Heart left ventricle (tissue), 16 donors: ENCODE data around the gene PIMREG. TPM values are rescaled to one million over a fixed set of nuclear protein-coding genes. Genes with fewer than 3 reads are reported as not detected.
A peak's percentile ranks its signal among the peaks of the same experiment; 100 is the strongest.

ENCODE experiments used
- ATAC-seq, 4 donors: fragments of 200-7000 bp; cut with Tn5 transposase; one replicate each; pipeline ENCODE4 v1.9.1; 2020 to 2022; ENCODE audit warnings: moderate library complexity in 4 of 4, mild to moderate bottlenecking in 3 of 4, moderate number of reproducible peaks in 1 of 4
- DNase-seq, 5 donors: peaks; one replicate each; pipeline ENCODE4 v3.0.0-alpha.2; 2020
- H3K27ac ChIP-seq, 12 donors: fragments of 200-600 bp; sonication (generic) in 4 of 12; one replicate each; pipeline versions ENCODE4 v1.5.0 to v1.8.0; 2016 to 2022; ENCODE audit warnings: mild to moderate bottlenecking in 2 of 12
- H3K27me3 ChIP-seq, 9 donors: fragments of 200-600 bp; sonication (generic) in 2 of 9; one replicate each; pipeline versions ENCODE4 v1.5.1 to v1.8.0; 2016 to 2022; ENCODE audit warnings: mild to moderate bottlenecking in 3 of 9
- H3K36me3 ChIP-seq, 9 donors: fragments of 200-600 bp; sonication (generic) in 2 of 9; one replicate each; pipeline versions ENCODE4 v1.5.0 to v1.8.0; 2018 to 2022; ENCODE audit warnings: mild to moderate bottlenecking in 2 of 9
- H3K4me1 ChIP-seq, 12 donors: fragments of 200-600 bp; sonication (generic) in 4 of 12; one replicate each; pipeline versions ENCODE4 v1.5.0 to v1.8.0; 2016 to 2022; ENCODE audit warnings: mild to moderate bottlenecking in 3 of 12
- H3K4me3 ChIP-seq, 12 donors: fragments of 200-600 bp; sonication (generic) in 4 of 12; one replicate each; pipeline versions ENCODE4 v1.5.0 to v1.8.0; 2017 to 2022; ENCODE audit warnings: mild to moderate bottlenecking in 9 of 12, moderate library complexity in 4 of 12
- H3K9me3 ChIP-seq, 12 donors: fragments of 200-600 bp; sonication (generic) in 4 of 12; one replicate each; pipeline versions ENCODE4 v1.5.0 to v1.8.0; 2016 to 2022; ENCODE audit warnings: mild to moderate bottlenecking in 1 of 12
- POLR2A ChIP-seq, 2 donors: fragments of 450-650 bp; IDR thresholded peaks; one replicate each; pipeline ENCODE4 v1.6.1; 2017; ENCODE audit warnings: antibody characterized with exemption in 2 of 2, mild to moderate bottlenecking in 2 of 2, moderate library complexity in 2 of 2
- WGBS, 4 donors: extraction: QIAGEN DNeasy Blood & Tissue Kit in 2 of 4; methylation state at CpG; one replicate each; pipeline versions ENCODE4 v1.1.5 to v1.1.7; 2013 to 2018; 5-methylcytosine and 5-hydroxymethylcytosine counted together
- intact Hi-C, 10 donors: fragments of 100-400 bp; cut with DNase I; formaldehyde crosslinking; loops; one replicate each; pipeline versions ENCODE4 v1.11.1 to v1.14.2; 2022
- polyA plus RNA-seq, 2 donors: library from polyadenylated mRNA; stranded (reverse); fragments of 200-250 nt; gene quantifications; one replicate each; pipeline ENCODE4 v1.2.3, GENCODE V29; 2013
- total RNA-seq, 9 donors: library from RNA; depleted of rRNA in 2 of 9; stranded (reverse); fragments of >200 nt in 2 of 9; fragmentation: NEBNext Ultra II Directional in 3 of 9; extraction: Animal tissue kit (Norgen Biotek cat#: 25700) in 3 of 9; gene quantifications; one replicate each; pipeline versions ENCODE4 v1.1.0 to v1.2.4, GENCODE V29; 2016 to 2023
- TF ChIP-seq, protein P1 (sequence below), 12 donors: fragments of 200-600 bp; sonication (generic) in 4 of 12; IDR thresholded peaks; one replicate each; pipeline versions ENCODE4 v1.5.0 to v1.8.0; 2018 to 2022; ENCODE audit warnings: antibody characterized with exemption in 12 of 12, mild to moderate bottlenecking in 5 of 12
- donor health status: ischemic (EF 13 %, LVEDD 7.1; RV severe dilation, severe dysfunction).
- donor health status: healthy with polysubstance abuse.
- donor health status: DM: no; HTN: yes; CAD: no.
- donor health status: DM: no; HTN: no; CAD: no.
- donor health status: ischemic (EF 25% LVEDD 6.9; RV normal size, moderate dysfunction).
- donor health status: ischemic (EF 25% LVEDD 5.7; RV mildly dilated, moderate dysfunction).
- donor health status: healthy.
- donor health status: DM: yes; HTN: yes; CAD: no.
- donor health status: ischemic (EF 35%, LVEDD 5.7; RV mildly dilated, moderate dysfunction).
- donor health status: nonischemic (EF 11% LVEDD 7.7; RV severe dilation, severe dysfunction).
- donor health status: DM: yes; HTN: yes; CAD: no.
- donor health status: PGD.
- donor health status: ischemic (EF 29% LVEDD 5.4; RV normal size, mild dysfunction).
- donor health status: nonischemic (EF 23%, LVEDD 6.1; RV moderate dilation, normal function).

Gene PIMREG
- total and polyA plus RNA-seq, 11 donors: 0.21 to 4.6 (median 0.62) TPM; not detected in 5

DNA sequence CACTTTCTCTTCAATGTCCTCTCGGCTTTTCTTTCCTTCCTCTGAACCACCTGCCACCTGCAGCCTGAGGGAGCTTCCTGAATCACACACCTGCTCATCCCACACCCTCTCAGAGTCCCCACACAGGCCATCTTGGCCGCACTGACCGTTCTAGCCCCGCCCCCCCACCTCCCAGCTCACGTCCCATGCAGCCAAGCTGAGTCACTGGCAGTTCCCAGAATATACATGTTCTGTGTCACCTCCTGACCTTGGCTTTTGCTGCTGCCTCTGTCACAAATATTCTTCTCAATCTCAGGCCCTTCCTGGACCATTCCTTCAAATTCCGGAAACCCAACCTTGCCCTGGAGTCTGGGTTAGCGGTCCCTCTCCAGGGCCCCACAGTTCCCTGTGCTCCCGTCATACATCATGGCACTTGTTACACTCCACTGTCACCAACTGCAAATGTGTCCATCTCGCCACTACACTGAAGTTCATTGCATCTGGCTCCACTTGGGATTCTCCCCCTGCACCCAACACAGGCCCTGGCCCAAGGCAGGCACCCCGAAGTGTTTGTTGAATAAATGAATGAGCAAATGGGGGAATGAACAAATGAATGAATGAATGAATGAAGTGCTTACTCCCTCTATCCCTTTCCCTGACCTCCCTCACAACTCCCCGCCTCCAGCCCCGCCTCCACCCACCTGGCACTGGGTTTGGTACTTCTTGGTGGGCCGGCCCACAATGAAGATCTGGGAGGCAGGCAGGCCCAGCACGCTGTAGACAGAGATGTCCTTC lies 12.8 kb downstream of the PIMREG start:
- Histone ChIP-seq H3K27ac (no peak overlapping the region), H3K27me3 (peaks cover 0 to 23% (median 9%) of the 10 kb centered on the region in 9 donors), H3K4me1 (peaks cover 0 to 17% (median 4%) of the 10 kb centered on the region in 12 donors), H3K9me3 (no peaks in the 10 kb centered on the region), H3K36me3 (no peaks in the 10 kb centered on the region), H3K4me3 (no peak overlapping the region)
- WGBS, 4 donors: 69 to 79% (median 76%) methylated on average over 14 of the region's 14 CpGs
- DNase-seq (peak in 3 of 5 donors; percentile 37 to 64 (median 44)), ATAC-seq (peak; percentile 13 to 79 (median 74))
- intact Hi-C loops: no loop called here
- TF ChIP-seq, protein P1, sequence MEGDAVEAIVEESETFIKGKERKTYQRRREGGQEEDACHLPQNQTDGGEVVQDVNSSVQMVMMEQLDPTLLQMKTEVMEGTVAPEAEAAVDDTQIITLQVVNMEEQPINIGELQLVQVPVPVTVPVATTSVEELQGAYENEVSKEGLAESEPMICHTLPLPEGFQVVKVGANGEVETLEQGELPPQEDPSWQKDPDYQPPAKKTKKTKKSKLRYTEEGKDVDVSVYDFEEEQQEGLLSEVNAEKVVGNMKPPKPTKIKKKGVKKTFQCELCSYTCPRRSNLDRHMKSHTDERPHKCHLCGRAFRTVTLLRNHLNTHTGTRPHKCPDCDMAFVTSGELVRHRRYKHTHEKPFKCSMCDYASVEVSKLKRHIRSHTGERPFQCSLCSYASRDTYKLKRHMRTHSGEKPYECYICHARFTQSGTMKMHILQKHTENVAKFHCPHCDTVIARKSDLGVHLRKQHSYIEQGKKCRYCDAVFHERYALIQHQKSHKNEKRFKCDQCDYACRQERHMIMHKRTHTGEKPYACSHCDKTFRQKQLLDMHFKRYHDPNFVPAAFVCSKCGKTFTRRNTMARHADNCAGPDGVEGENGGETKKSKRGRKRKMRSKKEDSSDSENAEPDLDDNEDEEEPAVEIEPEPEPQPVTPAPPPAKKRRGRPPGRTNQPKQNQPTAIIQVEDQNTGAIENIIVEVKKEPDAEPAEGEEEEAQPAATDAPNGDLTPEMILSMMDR (IDR thresholded peaks at IDR 0.05): no peak
- no peak for TF ChIP-seq POLR2A (IDR thresholded peaks at IDR 0.05)

DNA sequence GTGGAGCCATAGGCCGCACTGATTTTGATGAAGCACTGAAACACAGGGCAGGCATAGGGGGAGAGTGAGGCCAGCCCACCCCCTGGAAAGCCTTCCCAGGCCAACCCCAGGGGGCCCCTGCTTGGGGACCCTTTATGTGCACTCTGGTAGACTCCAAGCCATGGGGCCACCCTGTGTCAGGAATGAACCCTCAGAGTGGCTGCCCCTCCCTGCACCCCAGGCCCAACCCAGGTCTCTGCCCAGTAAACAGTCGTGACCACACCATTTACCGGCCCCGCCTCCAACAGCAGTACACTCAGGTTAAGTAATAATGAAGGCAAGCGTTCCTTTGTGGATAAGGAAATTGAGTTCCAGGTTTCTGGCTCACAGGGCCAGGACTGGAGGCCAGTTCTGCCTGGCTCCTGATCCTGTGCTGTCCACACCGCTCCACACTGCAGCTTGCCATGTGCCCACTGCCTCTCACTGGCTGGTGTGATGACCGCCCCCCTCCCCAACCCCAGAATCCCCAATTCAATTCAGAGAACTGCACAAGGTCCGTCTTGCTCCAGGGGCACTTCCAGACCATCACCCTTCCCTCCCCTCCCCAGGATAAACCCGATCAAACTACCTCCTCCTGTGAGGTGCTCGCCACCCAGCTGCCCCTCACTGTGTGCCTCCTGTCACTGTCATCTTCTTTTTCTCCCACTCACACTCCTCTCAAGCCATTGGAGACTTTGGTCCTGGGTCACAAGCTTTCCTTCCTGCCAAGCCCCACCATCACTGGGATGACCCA lies 13.6 kb downstream of the PIMREG start:
- no peaks in the 10 kb centered on the region for H3K36me3 ChIP-seq
- peaks cover 0 to 17% (median 4%) of the 10 kb centered on the region in 12 donors for H3K4me1 ChIP-seq
- ATAC-seq: no peak
- H3K9me3 ChIP-seq: no peaks in the 10 kb centered on the region
- WGBS, 4 donors: 85 to 88% (median 87%) methylated on average over 10 of the region's 10 CpGs
- H3K4me3 ChIP-seq: no peak overlapping the region
- intact Hi-C loops: no loop called here
- peaks cover 0 to 23% (median 9%) of the 10 kb centered on the region in 9 donors for H3K27me3 ChIP-seq
- peak in 2 of 5 donors; percentile 13 to 34 for DNase-seq
- TF ChIP-seq, protein P1 (IDR thresholded peaks at IDR 0.05): no peak
- no peak for TF ChIP-seq POLR2A (IDR thresholded peaks at IDR 0.05)
- H3K27ac ChIP-seq: no peak overlapping the region

DNA sequence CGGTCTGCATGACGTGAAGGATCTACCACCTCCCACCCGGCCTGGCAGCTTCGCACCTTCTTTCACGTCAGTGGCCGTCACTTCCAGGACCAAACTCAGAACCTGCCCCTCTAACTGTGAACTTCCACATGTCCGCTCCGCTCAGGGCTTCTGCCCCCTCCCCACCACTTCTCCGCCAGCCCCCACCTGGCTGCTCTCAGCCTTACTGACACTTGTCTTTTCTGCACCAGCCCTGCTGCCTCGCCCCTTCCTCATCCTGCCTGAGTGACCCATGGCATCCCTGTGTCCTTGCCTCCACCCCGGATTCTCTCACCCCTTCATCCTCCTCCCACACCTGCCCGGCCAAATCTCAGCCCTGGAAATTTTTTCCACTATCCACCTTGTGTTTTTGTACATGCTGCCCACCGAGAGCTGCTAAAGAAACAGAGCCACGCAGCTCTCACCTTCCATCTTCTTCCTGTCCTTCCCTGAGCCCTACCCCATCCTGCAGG lies 14.2 kb downstream of the PIMREG start:
- intact Hi-C loops: no loop called here
- DNase-seq: peak in 2 of 5 donors; percentile 15 to 44
- WGBS, 4 donors: 78 to 82% (median 80%) methylated on average over 14 of the region's 14 CpGs

More for the DNA sequence above, 14.2 kb downstream of the PIMREG start:
- ATAC-seq: no peak
- Histone ChIP-seq H3K27ac (no peak overlapping the region), H3K9me3 (no peaks in the 10 kb centered on the region), H3K27me3 (peaks cover 0 to 23% (median 9%) of the 10 kb centered on the region in 9 donors), H3K36me3 (no peaks in the 10 kb centered on the region), H3K4me3 (no peak overlapping the region), H3K4me1 (peaks cover 0 to 17% (median 4%) of the 10 kb centered on the region in 12 donors)
- TF ChIP-seq, protein P1 (IDR thresholded peaks at IDR 0.05): no peak
- TF ChIP-seq POLR2A (IDR thresholded peaks at IDR 0.05): no peak
